Fibroblast of skin of abdomen (primary cell): ENCODE data around the gene FAM83C.

ENCODE experiments used
- DNase-seq: peaks from one replicate; pipeline ENCODE4 v3.0.0-alpha.2; 2013

Gene FAM83C

DNA sequence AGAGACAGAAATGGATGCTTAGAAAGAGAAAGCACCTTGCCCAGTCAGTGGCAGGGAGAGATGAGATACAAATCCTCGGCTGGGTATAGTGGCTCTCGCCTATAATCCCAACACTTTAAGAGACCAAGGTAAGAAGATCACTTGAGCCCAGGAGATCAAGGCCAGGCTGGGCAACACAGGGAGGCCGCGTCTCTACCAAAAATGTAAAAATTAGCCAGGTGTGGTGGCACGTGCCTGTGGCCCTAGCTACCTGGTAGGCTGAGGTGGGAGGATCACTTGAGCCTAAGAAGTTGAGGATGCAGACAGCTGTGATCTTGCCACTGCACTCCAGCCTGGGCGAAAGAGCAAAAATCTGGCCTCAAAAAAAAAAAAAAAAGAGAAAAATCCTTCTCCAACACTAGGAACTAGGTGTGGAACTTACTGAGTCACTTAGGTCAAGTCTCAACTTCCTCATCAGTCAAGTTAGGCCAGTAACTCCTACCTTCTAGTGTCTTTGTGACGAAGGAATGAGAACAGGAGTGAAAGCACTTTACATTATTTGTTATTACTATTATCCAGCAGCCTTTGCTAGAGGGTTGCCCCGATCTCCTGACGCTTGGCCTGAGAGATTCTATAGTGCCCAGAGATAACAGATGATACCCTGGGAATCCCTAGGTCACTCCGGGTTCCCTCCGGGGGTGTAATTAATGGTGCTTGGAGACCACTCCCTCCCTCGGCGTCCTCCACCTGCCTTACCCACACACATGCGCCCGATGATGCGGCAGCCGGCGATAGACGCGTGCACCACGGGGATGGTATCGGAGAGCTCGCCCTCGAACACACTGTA lies 8.6 kb downstream of the FAM83C start:
- DNase-seq, result no peak

DNA sequence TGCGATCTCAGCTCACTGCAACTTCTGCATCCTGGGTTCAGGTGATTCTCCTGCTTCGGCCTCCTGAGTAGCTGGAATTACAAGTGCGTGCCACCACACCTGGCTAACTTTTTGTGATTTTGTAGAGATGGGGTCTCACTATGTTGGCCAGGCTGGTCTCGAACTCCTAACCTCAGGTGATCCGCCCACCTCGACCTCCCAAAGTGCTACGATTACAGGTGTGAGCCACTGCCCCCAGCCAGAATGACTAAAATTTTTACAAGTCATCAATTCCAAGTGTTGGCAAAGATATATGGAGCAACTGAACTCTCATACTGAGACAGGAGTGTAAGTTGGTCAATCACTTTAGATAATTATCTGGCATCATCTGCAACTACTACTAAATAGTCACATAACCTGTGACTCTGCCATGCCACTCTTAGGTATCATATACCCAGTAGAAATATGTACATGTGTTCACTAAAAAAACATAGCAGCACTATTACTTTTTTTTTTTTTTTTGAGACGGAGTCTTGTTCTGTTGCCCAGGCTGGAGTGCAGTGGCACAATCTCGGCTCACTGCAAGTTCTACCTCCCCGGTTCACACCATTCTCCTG lies 10.6 kb downstream of the FAM83C start:
- DNase-seq, result no peak

DNA sequence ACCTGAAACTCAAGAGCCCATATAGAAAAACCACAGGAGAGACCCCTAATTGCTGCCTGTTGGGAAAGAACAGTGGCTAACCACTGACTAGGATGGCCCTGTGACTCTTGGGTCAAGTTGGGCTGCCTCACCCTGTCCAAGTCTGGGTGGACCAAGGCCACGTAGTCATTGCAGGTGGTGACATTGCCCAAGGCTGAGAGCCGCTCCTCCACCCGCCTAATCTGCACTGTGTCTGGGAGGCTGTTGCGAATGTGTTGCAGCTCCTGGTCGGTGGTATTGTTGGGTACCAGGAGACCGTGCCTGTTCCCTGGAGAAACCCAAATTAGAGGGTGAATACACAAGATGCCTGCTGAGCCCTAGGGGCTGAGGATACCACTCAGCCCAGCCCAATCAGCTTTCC lies 11.7 kb downstream of the FAM83C start:
- no peak for DNase-seq

DNA sequence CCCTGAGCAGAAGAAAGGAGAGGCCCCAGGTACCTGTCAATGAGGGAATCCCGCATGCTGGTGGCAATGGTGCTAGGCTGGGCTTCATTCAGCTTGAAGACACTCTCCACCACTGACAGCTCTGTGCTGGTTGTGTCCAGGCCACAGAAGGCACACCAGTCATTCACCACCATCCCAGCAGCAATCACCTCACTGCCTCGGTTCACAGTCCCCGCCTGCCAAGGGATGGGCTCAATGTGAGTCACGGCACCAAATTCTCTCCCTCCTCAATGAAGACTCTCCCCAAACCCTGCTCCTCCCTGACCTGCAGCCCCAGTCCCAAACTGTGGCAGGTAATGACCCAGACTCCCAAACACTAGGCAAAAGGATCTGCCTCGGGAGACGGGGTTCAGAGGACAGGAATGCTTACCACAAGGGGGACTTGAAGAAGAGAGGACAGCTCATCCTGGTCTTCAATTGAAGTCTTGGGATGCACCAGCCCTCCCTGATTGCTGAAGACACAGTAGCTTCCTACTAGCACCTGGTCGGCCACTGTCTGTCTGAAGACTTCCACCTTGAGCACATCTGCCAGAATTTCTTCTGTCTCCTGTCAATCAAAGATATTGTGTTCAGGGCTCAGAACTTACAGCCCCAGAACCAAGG lies 12.6 kb downstream of the FAM83C start:
- no peak for DNase-seq

DNA sequence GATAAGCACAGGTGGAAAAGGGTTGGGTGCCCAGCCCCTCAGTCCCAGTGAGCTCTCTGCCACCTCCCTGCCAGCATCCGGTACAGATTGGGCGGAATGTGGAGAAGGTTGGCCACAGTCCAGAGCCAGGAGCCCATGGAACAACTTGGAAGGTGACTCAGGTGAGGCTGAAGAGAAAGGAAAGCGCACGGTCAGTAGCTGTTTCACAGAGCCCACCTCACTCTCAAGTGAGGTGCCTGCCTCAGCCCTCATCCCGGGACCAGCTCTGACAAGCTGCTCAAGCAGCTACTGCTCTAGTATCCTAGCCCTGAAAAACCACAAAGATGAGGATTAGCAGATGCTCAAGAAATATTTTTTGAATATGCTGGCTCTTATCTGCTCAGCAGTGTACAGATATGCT lies 13.2 kb downstream of the FAM83C start:
- DNase-seq, result no peak

DNA sequence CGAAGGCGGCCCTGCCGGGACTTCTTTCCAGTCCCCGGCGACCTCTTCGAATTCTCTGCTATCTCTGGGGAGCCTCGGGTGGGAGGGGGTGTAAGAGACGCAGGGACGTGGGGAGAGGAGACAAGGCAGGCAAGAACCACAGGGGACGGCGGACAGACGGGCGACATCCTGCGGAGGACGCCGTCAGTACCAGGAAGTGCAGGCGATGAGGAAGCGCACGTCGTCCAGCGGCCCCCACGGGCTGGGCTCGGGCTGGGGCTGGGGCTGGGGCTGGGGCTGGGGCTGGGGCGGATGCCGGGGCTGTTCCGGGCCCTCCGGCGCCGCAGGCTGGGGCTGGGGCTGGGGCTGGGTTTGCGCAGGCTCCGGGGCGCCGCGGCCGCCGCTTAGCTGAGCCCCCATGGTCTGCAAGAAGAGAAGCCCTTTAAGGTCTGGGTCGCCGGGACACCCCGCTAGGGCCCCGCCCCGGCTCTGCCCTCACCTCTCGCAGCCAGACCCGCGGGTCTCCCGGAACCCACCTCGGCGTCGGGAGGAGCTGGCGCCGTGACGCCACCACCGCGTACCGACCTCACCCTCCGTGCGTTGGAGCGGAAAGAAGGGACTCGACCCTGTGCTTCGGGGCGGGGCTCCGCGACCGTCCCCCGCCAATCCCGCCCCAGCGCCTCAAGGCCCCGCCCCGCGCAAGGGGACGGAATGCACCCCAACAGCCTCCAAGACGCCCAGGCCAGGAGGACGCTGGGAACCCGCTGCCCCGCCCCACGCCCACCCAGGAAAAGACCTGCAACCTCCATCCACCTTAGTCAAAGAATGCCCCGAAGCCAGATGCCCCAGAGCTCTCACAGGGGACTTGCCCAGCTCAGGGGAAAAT lies 14.5 kb downstream of the FAM83C start, which contains the start of gene MMP24OS:
Gene MMP24OS (minus strand): TSS at position 592 of the 865 bp plus-strand sequence. CDS start 193 bp downstream, at position 399.
- DNase-seq, result peak; percentile 86

DNA sequence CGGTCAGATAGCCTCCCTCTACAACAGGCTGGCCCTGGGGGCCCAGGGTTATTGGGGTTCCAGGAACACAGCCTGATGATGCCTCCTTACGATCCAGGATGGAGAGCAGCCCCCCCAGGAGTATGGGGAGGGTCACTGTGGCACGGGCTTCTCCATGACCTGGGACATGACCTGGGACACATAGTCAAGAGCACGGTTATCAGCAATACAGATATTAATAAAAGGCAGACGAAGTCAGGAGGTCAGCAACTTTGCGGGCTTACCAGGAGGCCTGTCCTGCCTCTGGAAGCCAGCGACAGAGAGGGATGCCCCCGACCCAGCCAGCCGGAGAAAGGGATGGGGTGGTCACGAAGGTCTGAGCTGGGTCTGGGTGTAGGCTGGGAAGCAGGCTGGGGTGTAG lies 15.1 kb downstream of the FAM83C start:
- DNase-seq, result no peak

DNA sequence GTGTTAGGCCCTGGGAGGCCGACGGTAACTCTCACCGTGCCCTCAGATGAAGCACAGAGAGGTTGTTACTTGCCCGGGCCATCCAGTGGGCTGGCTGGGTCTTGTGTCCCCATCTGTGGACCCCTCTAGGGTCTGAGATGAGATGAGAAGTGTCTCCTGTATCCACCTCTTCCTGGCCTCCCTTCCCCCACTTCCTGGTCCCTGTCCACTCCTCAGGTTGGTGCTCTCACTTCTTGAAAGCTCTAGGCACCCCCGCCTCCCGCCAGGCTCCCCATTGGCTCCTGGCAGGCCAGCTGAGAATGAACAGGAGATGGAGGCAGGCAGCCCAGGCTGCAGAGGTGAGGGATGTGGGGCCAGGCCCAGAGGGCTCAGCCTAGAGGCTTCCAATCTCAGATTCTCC lies 15.8 kb downstream of the FAM83C start:
- no peak for DNase-seq

DNA sequence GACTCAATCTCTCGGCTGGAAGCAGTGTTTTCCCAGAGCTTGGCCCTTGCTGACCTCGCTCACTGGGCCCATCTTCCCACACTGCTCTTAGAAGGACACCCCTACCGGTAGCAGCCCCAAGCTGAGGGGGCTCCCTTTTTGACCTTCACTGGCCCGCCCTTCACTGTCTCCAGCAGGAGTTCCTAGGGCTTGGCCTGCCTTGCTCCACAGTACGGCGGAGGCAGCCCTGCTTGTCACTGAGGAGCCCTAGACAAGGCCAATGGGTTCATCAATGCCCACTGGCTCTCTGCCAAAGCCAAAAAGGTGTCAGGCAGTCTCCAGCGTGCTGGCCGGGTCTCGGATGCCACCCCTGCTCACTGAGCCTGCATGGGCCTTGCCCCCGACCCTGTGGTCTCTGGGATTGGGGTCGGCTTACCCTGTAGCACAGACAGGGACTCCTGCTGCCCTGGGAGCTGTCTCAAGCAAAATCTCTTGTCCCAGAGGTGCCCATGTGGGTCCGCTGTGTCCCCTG lies 16.4 kb downstream of the FAM83C start:
- no peak for DNase-seq

DNA sequence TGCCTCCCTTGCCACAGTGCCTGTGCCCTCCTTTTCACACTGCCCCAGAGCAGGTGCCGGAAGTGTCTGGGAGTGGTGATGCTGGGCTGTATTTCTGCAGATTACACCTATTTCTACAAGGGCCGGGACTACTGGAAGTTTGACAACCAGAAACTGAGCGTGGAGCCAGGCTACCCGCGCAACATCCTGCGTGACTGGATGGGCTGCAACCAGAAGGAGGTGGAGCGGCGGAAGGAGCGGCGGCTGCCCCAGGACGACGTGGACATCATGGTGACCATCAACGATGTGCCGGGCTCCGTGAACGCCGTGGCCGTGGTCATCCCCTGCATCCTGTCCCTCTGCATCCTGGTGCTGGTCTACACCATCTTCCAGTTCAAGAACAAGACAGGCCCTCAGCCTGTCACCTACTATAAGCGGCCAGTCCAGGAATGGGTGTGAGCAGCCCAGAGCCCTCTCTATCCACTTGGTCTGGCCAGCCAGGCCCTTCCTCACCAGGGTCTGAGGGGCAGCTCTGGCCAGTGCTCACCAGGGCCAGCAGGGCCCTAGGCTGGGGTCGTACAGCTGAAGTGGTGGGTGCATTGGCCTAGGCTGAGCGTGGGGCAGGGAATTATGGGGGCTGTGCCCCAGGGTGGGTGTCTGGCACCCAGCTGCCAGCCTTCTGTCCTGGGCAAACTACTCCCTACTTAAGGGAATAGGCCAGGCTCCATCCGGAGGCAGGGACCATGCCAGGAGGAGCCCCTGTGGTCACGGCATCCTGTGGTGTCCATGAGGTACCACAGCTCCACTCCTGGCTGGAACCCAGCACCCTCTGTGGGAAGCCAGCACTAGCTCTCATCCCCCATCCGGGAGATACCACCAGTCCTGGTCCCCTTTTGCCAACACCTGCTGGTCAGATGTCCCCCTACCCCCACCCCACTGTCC lies 17.8 kb downstream of the FAM83C start:
- DNase-seq, result no peak

DNA sequence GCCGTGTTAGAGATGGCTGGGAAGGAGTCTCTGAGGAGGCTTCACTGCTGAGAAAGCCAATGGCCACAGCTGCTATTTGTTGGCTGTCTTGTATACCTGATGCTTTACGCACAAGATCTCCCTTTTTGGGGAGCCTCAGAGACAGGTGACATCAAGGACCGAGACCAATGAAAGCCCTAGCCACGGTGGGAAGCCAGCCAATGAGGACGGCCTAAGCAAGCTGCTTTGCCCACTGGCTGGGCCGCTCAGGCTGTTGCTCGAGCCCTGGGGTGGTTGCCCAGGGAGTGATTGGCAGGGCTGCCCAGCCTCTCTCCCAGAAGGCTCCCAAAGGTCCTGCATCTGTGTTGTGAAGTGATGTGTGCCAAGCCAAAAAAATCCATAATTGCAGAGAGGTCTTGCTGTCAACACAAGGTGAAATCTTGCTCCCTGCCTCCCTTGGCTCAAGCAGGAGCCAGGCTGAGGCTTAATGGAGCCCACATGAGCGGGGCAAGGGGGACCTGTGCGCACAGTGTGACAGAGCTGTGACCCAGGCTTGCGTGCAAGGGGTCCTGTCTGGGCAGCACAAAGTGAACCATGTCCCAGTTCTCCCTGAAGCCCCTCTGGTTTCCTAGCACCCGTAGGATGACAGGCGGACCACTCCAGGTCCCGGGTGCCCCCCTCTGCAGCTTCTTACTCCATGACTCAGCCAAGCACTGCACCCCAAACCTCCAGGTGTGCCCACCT lies 18.6 kb downstream of the FAM83C start:
- no peak for DNase-seq

DNA sequence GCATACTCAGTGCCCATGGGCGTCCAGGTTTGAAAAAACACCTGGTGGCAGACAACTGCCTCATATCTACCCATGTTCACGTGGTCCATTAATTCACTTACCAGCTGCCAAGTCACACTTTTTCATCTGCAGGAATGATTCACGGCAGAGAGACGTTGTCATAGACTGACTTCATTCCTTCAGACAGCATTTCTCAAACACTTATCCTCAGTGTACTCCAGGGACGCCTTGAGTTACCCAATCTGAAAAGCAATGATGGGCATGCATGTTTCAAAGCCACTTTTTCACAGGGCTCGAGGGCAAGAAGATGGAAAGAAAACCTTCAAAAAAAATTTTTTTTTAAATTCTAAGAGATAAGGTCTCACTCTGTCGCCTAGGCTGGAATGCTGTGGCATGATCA lies 20.3 kb downstream of the FAM83C start:
- DNase-seq, result peak; percentile 32

DNA sequence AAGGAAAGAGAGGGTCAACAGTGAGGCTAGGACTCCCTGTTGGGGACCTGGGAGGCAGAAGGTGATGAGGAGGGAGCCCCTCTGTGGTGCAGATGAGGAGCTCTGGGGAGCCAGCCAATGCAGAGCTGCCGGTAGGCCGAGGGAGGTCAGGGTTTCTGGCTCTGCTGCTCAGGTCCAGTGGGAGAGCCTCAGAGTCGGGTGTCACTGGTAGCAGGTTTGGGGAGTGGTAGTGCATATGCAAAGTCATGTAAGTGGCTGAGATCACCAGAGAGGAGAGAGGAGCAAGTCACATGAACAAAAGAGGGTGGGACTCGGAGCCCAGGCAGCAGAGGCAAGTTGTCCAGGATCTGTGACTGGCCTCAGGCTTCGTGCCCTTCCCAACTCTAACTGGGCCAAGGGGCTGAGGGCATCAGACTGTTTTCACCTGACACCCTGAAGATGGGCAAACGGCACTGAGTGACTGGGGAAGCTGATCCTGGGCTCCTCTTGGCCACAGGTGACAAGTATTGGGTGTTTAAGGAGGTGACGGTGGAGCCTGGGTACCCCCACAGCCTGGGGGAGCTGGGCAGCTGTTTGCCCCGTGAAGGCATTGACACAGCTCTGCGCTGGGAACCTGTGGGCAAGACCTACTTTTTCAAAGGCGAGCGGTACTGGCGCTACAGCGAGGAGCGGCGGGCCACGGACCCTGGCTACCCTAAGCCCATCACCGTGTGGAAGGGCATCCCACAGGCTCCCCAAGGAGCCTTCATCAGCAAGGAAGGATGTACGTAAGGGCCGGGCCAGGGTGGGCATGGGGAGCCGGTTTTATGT lies 20.9 kb downstream of the FAM83C start:
- no peak for DNase-seq

DNA sequence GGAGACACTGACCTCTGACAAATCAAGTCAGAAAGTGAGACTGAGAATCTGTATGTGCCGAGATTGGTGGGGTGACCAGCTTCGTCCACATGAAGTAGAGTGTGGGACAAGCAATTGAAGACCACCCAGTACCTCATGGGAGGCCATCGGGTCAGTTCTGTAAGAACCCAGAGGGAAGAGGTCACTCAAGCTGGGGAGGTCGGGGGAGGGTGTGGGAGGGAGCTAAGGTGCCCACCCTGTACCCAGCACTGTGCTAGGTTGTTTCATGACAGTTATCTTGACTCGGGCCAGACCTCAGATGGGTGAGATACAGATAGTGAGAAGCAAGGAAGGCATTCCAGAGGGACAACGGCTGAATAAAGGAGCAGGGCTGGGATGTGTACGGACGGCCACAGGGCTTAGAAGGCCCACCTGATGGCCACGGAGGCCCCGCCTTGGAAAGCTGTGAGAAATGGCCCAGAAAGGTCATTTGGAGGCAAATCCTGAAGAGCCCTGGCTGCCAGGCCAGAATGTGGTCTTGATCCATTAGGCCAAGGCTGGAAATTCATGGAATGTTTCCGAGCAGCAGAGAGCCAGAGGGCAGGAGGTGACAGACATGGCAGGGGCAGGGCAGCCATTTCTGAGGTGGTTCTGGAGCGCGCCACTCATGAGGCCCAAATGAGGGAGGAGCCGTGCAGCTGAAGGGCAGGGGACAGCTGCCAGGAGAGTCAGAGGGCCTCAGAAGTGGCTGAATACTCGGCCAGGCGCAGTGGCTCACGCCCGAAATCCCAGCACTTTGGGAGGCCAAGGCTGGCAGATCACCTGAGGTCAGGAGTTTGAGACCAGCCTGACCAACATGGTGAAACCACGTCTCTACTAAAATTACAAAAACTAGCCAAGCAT lies 22.0 kb downstream of the FAM83C start:
- no peak for DNase-seq

DNA sequence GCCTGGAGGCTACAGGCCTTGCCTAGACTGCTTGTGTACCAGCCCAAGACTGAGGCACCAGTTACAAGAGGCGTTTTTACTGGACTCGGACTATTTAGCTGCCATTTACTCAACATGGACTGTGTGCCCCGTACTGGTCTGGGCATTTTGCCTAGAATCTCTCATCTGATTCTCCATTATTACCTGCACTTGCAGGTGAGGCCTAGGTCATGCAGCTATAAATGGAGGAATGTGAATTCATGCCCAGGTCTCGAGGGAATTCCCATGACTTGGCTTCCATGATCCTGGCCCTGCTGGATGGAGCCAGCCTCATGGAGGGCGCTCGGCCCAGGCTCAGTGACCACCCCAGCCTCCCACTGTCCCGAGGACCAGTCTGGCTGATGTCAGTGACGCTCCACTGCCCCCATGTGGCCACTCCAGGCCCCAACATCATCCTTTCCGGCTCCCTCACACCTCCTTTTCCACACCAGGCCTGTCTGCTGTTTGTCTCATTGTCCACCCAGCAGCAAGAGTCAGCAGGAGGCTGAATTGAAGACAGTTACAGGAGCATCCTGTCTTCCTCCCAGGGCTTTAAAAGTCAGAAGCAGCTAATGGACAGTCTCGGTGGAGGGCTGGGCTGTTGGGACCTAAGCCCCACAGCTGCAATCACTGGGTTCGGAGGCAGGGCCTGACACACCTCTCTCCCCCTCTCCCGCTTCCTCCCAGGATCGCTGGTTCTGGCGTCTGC lies 23.0 kb downstream of the FAM83C start:
- DNase-seq, result peak; percentile 48

DNA sequence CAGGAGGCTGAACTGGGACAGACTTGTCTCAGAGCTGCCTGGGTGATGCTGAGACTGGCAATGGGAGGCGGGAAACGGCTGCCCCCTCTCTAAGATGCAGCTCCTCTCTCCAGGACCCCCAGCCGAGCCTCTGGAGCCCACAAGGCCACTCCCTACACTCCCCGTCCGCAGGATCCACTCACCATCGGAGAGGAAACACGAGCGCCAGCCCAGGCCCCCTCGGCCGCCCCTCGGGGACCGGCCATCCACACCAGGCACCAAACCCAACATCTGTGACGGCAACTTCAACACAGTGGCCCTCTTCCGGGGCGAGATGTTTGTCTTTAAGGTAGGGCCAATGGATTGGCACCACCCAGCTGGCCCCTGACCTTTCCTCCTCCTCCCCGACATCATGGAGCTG lies 25.1 kb downstream of the FAM83C start:
- no peak for DNase-seq

DNA sequence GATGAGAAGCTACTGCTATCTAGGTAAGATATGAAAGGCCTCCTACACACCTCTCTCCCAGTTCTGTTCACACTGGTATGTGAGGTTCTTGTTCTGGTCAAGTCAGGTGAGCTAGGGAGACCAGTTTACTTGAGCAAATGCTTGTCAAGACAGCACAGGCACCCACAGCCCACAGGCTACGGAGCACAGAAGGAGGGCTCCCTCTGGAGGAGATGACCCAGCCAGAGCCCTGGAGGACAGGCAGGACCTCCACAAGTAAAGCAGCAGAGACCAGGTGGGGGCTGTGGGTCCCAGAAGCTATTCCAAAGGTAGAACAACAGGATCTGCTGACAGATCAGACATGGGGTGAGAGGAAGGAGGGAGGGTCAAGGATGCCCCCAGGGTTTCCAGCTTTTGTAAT lies 27.5 kb downstream of the FAM83C start:
- no peak for DNase-seq
